A549 (cell line): ENCODE results near the gene MAP1LC3B2.

ENCODE experiments used
- EP300 ChIP-seq, 2 experiments: fragments of >200 bp; sonication (Bioruptor Twin); formaldehyde crosslinking; IDR thresholded peaks; 2 replicates in 1 of 2; 3 replicates in 1 of 2; pipeline ENCODE4 v1.6.1; 2016 to 2017
- ESRRA ChIP-seq: fragments of 150-350 bp; IDR thresholded peaks from 2 replicates; pipeline ENCODE4 v1.6.1; 2014; ENCODE audit warnings: mild to moderate bottlenecking, low read length, borderline replicate concordance
- GATA3 ChIP-seq: IDR thresholded peaks from 2 replicates; pipeline ENCODE4 v1.6.1; 2012; ENCODE audit warnings: borderline replicate concordance
- NPAS2 ChIP-seq: fragments of 250-450 bp; sonication (Bioruptor Pico); IDR thresholded peaks from 2 replicates; pipeline ENCODE4 v1.8.0; 2022; ENCODE audit warnings: mild to moderate bottlenecking, moderate library complexity, borderline replicate concordance
- POLR2A ChIP-seq: IDR thresholded peaks from 2 replicates; pipeline ENCODE4 v1.6.1; 2012; ENCODE audit warnings: mild to moderate bottlenecking, low read length
- RAD21 ChIP-seq, 2 experiments: fragments of >200 bp in 1 of 2; sonication (Bioruptor Twin) in 1 of 2; formaldehyde crosslinking in 1 of 2; IDR thresholded peaks in 1 of 2; conservative IDR thresholded peaks in 1 of 2; 2 replicates in 1 of 2; 3 replicates in 1 of 2; pipeline ENCODE4 v1.6.1; 2012 to 2018; ENCODE audit warnings: inconsistent platforms in 1 of 2
- RCOR1 ChIP-seq: fragments of 150-350 bp; IDR thresholded peaks from 2 replicates; pipeline ENCODE4 v1.6.1; 2014; ENCODE audit warnings: antibody characterized with exemption, low read length, low read depth
- TF ChIP-seq, protein P1 (sequence below): fragments of >200 bp; sonication (Bioruptor Twin); formaldehyde crosslinking; IDR thresholded peaks from 3 replicates; pipeline ENCODE4 v1.5.1; 2016
- TF ChIP-seq, protein P2 (sequence below): fragments of 450-650 bp; IDR thresholded peaks from 2 replicates; pipeline ENCODE4 v1.6.1; 2014; ENCODE audit warnings: antibody characterized with exemption
- TF ChIP-seq, protein P3 (sequence below): IDR thresholded peaks from 2 replicates; pipeline ENCODE4 v1.6.1; 2012
- TF ChIP-seq, protein P4 (sequence below): fragments of 150-350 bp; IDR thresholded peaks from 2 replicates; pipeline ENCODE4 v1.6.1; 2014; ENCODE audit warnings: low read depth, mild to moderate bottlenecking, low read length

DNA sequence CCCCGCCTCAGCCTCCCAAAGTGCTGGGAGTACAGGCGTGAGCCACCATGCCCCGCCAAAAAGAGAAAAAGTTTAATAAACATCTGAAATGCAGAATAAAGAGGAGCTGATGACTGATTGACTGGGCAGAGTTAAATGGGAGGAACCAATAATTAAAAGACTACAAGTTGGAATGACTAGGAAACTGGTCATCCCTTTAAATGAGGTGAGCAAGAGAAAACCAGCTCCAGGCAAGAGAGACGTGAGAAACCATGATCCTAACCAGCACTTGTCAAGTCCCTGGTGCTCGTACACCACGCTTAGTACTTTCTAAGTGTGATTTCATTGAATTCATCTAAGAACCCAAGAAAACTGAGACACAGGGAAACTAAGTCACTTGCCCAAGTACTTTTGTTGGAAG is 47.9 kb downstream of the MAP1LC3B2 start:
- TF ChIP-seq POLR2A: no peak
- TF ChIP-seq, protein P1, sequence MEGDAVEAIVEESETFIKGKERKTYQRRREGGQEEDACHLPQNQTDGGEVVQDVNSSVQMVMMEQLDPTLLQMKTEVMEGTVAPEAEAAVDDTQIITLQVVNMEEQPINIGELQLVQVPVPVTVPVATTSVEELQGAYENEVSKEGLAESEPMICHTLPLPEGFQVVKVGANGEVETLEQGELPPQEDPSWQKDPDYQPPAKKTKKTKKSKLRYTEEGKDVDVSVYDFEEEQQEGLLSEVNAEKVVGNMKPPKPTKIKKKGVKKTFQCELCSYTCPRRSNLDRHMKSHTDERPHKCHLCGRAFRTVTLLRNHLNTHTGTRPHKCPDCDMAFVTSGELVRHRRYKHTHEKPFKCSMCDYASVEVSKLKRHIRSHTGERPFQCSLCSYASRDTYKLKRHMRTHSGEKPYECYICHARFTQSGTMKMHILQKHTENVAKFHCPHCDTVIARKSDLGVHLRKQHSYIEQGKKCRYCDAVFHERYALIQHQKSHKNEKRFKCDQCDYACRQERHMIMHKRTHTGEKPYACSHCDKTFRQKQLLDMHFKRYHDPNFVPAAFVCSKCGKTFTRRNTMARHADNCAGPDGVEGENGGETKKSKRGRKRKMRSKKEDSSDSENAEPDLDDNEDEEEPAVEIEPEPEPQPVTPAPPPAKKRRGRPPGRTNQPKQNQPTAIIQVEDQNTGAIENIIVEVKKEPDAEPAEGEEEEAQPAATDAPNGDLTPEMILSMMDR: no peak
- TF ChIP-seq, protein P2, sequence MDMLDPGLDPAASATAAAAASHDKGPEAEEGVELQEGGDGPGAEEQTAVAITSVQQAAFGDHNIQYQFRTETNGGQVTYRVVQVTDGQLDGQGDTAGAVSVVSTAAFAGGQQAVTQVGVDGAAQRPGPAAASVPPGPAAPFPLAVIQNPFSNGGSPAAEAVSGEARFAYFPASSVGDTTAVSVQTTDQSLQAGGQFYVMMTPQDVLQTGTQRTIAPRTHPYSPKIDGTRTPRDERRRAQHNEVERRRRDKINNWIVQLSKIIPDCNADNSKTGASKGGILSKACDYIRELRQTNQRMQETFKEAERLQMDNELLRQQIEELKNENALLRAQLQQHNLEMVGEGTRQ: no peak
- TF ChIP-seq, protein P3, sequence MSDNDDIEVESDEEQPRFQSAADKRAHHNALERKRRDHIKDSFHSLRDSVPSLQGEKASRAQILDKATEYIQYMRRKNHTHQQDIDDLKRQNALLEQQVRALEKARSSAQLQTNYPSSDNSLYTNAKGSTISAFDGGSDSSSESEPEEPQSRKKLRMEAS: no peak
- TF ChIP-seq RCOR1: no peak
- TF ChIP-seq RAD21 (conservative IDR thresholded peaks at IDR 0.05 in 1 of 2, IDR thresholded peaks at IDR 0.05 in 1 of 2): no peak
- no peak for TF ChIP-seq EP300 (IDR thresholded peaks at IDR 0.05)
- no peak for TF ChIP-seq NPAS2
- TF ChIP-seq GATA3: no peak
- TF ChIP-seq ESRRA: no peak
- TF ChIP-seq, protein P4, sequence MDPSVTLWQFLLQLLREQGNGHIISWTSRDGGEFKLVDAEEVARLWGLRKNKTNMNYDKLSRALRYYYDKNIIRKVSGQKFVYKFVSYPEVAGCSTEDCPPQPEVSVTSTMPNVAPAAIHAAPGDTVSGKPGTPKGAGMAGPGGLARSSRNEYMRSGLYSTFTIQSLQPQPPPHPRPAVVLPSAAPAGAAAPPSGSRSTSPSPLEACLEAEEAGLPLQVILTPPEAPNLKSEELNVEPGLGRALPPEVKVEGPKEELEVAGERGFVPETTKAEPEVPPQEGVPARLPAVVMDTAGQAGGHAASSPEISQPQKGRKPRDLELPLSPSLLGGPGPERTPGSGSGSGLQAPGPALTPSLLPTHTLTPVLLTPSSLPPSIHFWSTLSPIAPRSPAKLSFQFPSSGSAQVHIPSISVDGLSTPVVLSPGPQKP: no peak
